Bronchial epithelial cell (primary cell): ENCODE measurements around the gene LALBA. TPM values are rescaled to one million over a fixed set of nuclear protein-coding genes. Genes with fewer than 3 reads are reported as not detected.
A peak's percentile ranks its signal among the peaks of the same experiment; 100 is the strongest.

Experiments
- DNase-seq: peaks from one replicate; pipeline ENCODE4 v3.0.0-alpha.2; 2010; ENCODE audit warnings: low read depth
- FAIRE-seq: peaks from 2 replicates; lab custom pipeline; 2011; peaks lifted over from hg19 to GRCh38; lab: Jason Lieb, UNC
- H3K27me3 ChIP-seq: 2 replicates; pipeline ENCODE4 v1.5.1; 2011; ENCODE audit warnings: low read length; ENCODE audit not compliant: control insufficient read depth, insufficient read depth
- H3K36me3 ChIP-seq: 2 replicates; pipeline ENCODE4 v1.5.1; 2011; ENCODE audit warnings: low read length; ENCODE audit not compliant: control insufficient read depth, insufficient read depth
- H3K4me3 ChIP-seq: 2 replicates; pipeline ENCODE4 v1.5.1; 2011; ENCODE audit warnings: mild to moderate bottlenecking, low read depth, low read length, control low read depth
- total RNA-seq: library from RNA; depleted of rRNA; stranded (reverse); fragments of >200 nt; gene quantifications from 2 replicates; pipeline ENCODE4 v1.2.1, GENCODE V29; 2014
- TF ChIP-seq, protein P1 (sequence below): IDR thresholded peaks from 2 replicates; pipeline ENCODE4 v1.5.1; 2011; ENCODE audit warnings: mild to moderate bottlenecking, moderate library complexity, low read length, control low read depth, inconsistent platforms; ENCODE audit not compliant: insufficient read depth, severe bottlenecking

Gene LALBA
- total RNA-seq, 1 donor from 2014 or later: not detected

DNA sequence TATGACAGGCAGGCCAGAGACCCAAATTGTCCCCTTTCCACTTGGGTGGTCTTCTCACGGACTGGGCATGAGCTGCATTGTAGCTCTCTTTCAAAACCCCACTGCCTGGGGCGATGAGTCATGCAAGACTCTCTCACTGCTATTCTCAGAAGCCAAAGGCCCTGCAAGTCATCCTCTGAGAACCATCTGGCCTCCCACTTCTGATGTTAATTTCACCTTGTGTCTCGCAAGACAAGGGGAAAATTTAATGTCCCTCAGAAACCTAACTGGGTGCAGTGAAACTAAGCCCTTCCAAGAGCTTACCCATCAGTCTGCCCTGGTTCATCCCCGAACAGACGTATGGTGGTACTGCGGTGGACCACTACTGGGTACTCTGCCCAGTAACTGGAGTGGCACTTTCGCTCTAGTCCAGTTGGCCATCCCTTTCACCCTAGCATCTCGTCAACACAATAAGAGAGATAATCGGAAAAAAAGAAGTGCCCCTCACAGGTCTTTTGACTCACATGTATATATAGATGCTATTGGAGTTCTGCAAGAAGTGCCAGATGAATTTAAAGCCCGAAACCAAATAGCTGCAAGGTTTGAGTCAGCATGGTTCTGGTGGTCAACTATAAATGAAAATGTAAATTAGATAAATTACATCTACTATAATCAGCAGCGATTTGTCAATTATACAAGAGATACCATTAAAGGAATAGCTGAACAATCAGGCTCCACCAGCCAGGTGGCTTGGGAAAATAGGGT is 31.3 kb upstream of the LALBA start:
- no peak overlapping the region for H3K4me3 ChIP-seq
- TF ChIP-seq, protein P1, sequence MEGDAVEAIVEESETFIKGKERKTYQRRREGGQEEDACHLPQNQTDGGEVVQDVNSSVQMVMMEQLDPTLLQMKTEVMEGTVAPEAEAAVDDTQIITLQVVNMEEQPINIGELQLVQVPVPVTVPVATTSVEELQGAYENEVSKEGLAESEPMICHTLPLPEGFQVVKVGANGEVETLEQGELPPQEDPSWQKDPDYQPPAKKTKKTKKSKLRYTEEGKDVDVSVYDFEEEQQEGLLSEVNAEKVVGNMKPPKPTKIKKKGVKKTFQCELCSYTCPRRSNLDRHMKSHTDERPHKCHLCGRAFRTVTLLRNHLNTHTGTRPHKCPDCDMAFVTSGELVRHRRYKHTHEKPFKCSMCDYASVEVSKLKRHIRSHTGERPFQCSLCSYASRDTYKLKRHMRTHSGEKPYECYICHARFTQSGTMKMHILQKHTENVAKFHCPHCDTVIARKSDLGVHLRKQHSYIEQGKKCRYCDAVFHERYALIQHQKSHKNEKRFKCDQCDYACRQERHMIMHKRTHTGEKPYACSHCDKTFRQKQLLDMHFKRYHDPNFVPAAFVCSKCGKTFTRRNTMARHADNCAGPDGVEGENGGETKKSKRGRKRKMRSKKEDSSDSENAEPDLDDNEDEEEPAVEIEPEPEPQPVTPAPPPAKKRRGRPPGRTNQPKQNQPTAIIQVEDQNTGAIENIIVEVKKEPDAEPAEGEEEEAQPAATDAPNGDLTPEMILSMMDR: no peak
- FAIRE-seq (peak; percentile 68), DNase-seq (peak; percentile 28)
- no peaks in the 10 kb centered on the region for H3K36me3 ChIP-seq
- H3K27me3 ChIP-seq: no peaks in the 10 kb centered on the region

DNA sequence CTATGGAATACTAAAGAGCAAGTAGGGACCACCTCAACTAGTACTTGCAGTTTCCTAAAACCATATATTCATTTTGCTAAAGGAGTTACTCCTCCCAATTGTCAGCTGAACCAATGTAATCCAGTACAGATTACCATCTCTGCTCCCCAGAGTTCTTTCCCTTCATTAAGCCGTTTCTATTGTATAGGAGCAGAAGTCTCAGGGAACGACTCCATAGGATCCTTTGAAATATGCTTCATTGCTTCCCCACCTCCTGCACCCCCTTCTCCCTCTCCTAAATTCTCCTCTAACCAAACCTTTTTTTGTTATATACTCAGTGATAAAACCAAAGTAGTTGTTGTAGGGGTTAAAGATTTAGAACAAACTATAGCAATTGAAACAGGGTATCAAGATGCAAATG is 30.7 kb upstream of the LALBA start:
- DNase-seq (no peak), FAIRE-seq (no peak)
- TF ChIP-seq, protein P1: no peak
- Histone ChIP-seq H3K27me3 (no peaks in the 10 kb centered on the region), H3K36me3 (no peaks in the 10 kb centered on the region), H3K4me3 (no peak overlapping the region)

DNA sequence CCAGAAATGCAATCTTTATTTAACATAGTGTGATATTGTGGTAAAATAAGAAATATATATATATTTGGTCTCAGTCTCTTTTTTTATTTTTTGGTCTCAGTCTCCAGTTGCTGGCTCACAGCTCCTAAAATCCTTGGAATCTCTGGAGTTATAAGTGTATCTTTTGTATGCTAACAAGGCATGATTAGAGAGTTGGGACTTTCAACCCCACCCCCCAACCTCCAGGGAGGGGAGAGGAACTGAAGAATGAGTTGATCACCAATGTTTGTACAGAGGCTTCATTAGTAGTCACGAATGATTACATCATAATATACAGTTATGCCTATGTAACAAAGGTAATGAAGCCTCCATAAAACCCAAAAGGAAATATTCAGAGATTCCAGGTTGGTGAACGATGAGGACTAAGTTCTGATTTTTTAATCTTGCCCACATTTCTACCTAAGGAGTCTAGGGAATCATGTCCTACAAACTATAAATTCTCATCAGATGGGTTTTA is 22.8 kb upstream of the LALBA start:
- DNase-seq (peak; percentile 22), FAIRE-seq (no peak)
- Histone ChIP-seq H3K4me3 (no peak overlapping the region), H3K36me3 (no peaks in the 10 kb centered on the region), H3K27me3 (no peaks in the 10 kb centered on the region)
- TF ChIP-seq, protein P1: no peak

DNA sequence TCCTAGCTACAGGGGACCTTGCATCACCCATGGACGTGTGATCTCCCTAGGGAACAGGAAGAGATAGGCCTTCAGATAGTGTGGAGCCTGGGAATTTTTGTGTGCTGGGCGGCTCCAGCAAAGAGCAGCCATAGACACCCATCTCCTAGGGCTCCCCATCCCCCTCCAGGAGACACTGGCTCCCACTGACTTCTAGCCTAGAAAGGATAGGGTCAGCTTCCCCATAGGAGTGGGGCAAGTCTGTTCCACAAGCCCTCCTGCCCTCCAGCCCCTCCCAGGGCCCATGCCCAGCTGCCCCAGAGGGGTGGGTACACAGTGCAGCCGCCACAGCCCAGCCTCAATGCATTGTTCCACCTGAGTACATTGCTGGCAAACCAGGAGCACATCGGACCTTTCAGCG is 16.5 kb upstream of the LALBA start:
- TF ChIP-seq, protein P1: no peak
- H3K36me3 ChIP-seq: no peaks in the 10 kb centered on the region
- no peak for DNase-seq
- no peaks in the 10 kb centered on the region for H3K27me3 ChIP-seq
- FAIRE-seq: no peak
- no peak overlapping the region for H3K4me3 ChIP-seq

DNA sequence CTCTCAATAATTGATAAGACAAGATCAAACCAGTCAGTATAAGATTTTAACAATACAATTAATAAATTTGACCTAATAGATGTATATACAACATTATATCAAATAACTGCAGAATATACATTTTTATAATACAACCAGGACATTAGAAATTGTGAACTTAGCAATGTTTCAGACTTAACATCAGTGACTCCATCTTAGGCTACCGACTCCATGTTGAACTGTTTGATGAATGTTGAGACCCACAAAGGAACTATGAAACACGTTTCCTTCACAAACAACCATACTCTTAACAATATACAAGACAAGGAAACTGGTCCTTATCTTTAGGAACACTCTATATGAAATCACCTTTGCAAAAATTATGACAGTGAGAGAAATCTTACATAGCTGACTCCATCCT is 13.9 kb upstream of the LALBA start:
- FAIRE-seq: no peak
- no peaks in the 10 kb centered on the region for H3K36me3 ChIP-seq
- H3K4me3 ChIP-seq: no peak overlapping the region
- no peak for DNase-seq
- TF ChIP-seq, protein P1: no peak
- no peaks in the 10 kb centered on the region for H3K27me3 ChIP-seq
